SK-N-MC (cell line): Measurements from ENCODE around the gene PHC3.

Experiments
- EZH2 ChIP-seq: fragments of 200-600 bp; sonication (generic); IDR thresholded peaks from one replicate; pipeline ENCODE4 v1.6.1; 2017; ENCODE audit warnings: antibody characterized with exemption
- FOXP2 ChIP-seq: optimal IDR thresholded peaks from 2 replicates; pipeline ENCODE3; 2011; ENCODE audit warnings: mild to moderate bottlenecking, moderate library complexity; ENCODE audit not compliant: insufficient read depth; ENCODE audit errors: extremely low read length, control extremely low read depth

DNA sequence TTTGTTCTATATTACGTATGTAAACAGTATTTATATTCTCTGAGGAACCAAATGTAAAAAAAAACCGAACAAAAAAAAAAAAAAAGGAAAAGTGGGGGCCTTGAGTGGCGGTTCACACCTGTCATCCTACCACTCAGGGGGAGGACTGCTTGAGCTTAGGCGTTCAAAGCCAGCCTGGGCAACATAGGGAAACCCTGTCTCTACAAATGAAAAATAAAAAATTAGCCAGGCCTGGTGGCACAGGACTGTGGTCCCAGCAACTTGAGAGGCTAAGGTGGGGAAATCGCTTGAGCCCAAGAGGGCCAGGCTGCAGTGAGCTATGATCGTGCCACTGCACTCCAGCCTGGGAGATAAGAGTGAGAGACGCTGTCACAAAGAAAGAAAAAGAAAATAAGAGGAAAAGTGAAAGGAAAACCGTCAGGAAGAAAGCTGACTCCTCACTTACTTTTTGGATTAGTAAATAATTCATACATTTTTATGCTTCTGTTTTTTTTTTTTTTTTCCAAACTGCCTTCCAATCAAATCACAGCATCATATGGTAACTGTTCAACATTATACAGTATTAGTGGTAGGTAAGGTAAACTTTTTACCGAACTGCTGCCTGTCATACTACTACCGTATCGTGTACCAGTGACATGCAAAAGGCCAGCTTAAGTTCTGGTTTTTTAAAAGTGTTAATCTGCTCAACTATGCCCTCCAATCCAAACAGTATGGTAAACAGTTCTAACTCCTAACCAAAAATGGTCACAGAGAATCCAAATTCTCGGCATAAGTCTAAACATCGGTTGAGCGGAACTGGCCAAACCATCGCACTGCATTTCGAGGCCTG lies 1.2 kb downstream of the PHC3 start:
- TF ChIP-seq FOXP2: no peak
- TF ChIP-seq EZH2: no peak
